K562 (cell line): ENCODE data around the gene KDM4C. TPM values are rescaled to one million over a fixed set of nuclear protein-coding genes. Genes with fewer than 3 reads are reported as not detected.

Source experiments
- ATAC-seq: fragments of 200-7000 bp; cut with Tn5 transposase; 3 replicates; pipeline ENCODE4 v1.9.1; 2020; ENCODE audit warnings: moderate library complexity
- BruUV-seq: library from RNA; stranded (reverse); fragments of 400-500 nt; replicated peaks from 2 replicates; lab custom pipeline; 2021; lab: Mats Ljungman, UMichigan
- CTCF ChIA-PET: fragments of 300-600 bp; formaldehyde crosslinking; extraction: SDS; loops from one replicate; lab custom pipeline; 2021; ENCODE audit warnings: low intra/inter-chr PET ratio; lab: Yijun Ruan, JAX
- POLR2A ChIA-PET: fragments of 300-600, 350-650 bp; sonication (Branson Sonifier 250); formaldehyde crosslinking; extraction: SDS; loops from one replicate; lab custom pipeline; 2021; ENCODE audit warnings: antibody characterized with exemption, inconsistent platforms; lab: Yijun Ruan, JAX
- DNase-seq, 4 experiments: peaks; one replicate each; pipeline versions ENCODE4 v3.0.0 to v3.0.0-alpha.2; 2011 to 2018; ENCODE audit warnings: low spot score in 3 of 4, mixed read lengths in 3 of 4; ENCODE audit errors: extremely low read depth in 1 of 4
- FAIRE-seq: peaks from 2 replicates; lab custom pipeline; 2011; peaks lifted over from hg19 to GRCh38; lab: Jason Lieb, UNC
- H2AFZ ChIP-seq: 2 replicates; pipeline ENCODE4 v1.6.0; 2011; ENCODE audit warnings: low read depth, low read length, control low read depth, inconsistent platforms
- H3K27ac ChIP-seq: fragments of 200-600 bp; 3 replicates; pipeline ENCODE4 v1.8.0; 2011; ENCODE audit warnings: low read depth, mild to moderate bottlenecking, control low read depth, inconsistent platforms, low read length, moderate library complexity, mixed read lengths; ENCODE audit errors: extremely low read depth
- H3K27me3 ChIP-seq, 2 experiments: fragments of 300-600 bp in 1 of 2; 2 replicates in 1 of 2; 3 replicates in 1 of 2; pipeline versions ENCODE4 v1.6.0 to v1.8.0; 2011; ENCODE audit warnings: inconsistent platforms in 2 of 2, low read length in 2 of 2, mild to moderate bottlenecking in 1 of 2, mixed read lengths in 1 of 2, moderate library complexity in 1 of 2; ENCODE audit not compliant: control insufficient read depth in 2 of 2, insufficient read depth in 2 of 2
- H3K36me3 ChIP-seq: fragments of 300-600 bp; 3 replicates; pipeline ENCODE4 v1.8.0; 2011; ENCODE audit warnings: mild to moderate bottlenecking, low read length, inconsistent platforms; ENCODE audit not compliant: control insufficient read depth, insufficient read depth
- H3K4me1 ChIP-seq, 2 experiments: fragments of 200-600 bp in 1 of 2; replicated peaks in 1 of 2; 2 replicates in 1 of 2; 3 replicates in 1 of 2; pipeline versions ENCODE4 v1.5.1 to v1.8.0; 2011; ENCODE audit warnings: inconsistent platforms in 2 of 2, low read length in 2 of 2, mild to moderate bottlenecking in 1 of 2, mixed read lengths in 1 of 2, moderate library complexity in 1 of 2; ENCODE audit not compliant: control insufficient read depth in 2 of 2, insufficient read depth in 2 of 2
- H3K4me2 ChIP-seq: 2 replicates; pipeline ENCODE4 v1.6.1; 2011; ENCODE audit warnings: low read length, control low read depth, inconsistent platforms, mixed read lengths; ENCODE audit not compliant: insufficient read depth
- H3K4me3 ChIP-seq: fragments of 200-600 bp; sonication (generic), shearing (Covaris generic); 2 replicates; pipeline ENCODE4 v1.5.1; 2016; ENCODE audit warnings: control low read depth, inconsistent platforms
- H3K79me2 ChIP-seq: fragments of 200-600 bp; 3 replicates; pipeline ENCODE4 v1.8.0; 2011; ENCODE audit warnings: low read length, inconsistent platforms; ENCODE audit not compliant: control insufficient read depth, insufficient read depth
- H3K9ac ChIP-seq, 2 experiments: 2 replicates each; pipeline versions ENCODE4 v1.6.0 to v1.6.1; 2011; ENCODE audit warnings: low read depth in 2 of 2, low read length in 2 of 2, control low read depth in 1 of 2, inconsistent platforms in 1 of 2, mild to moderate bottlenecking in 1 of 2, mixed read lengths in 1 of 2; ENCODE audit not compliant: insufficient read depth in 1 of 2
- H3K9me1 ChIP-seq: one replicate; pipeline ENCODE4 v1.6.0; 2011; ENCODE audit warnings: inconsistent platforms, mild to moderate bottlenecking, low read length, moderate library complexity; ENCODE audit not compliant: control insufficient read depth, insufficient read depth
- H3K9me3 ChIP-seq: replicated peaks from 2 replicates; pipeline ENCODE4 v1.5.1; 2011; ENCODE audit warnings: low read depth, low read length, inconsistent platforms; ENCODE audit not compliant: control insufficient read depth, insufficient read depth
- H4K20me1 ChIP-seq: replicated peaks from 2 replicates; pipeline ENCODE4 v1.6.1; 2011; ENCODE audit warnings: low read length, inconsistent platforms, mixed read lengths; ENCODE audit not compliant: control insufficient read depth, insufficient read depth
- BACH1 ChIP-seq: fragments of 200-800 bp; sonication (Bioruptor generic); IDR thresholded peaks from 2 replicates; pipeline ENCODE4 v1.6.1; 2016; ENCODE audit warnings: missing genetic modification characterization, missing compliant biosample characterization
- ILF3 ChIP-seq: fragments of 450-650 bp; IDR thresholded peaks from 2 replicates; pipeline ENCODE4 v1.6.1; 2018; ENCODE audit warnings: antibody characterized with exemption, mild to moderate bottlenecking, moderate library complexity, borderline replicate concordance
- RBM14 ChIP-seq: fragments of 200-400 bp; formaldehyde crosslinking; IDR thresholded peaks from 2 replicates; pipeline ENCODE4 v1.6.1; 2018; ENCODE audit warnings: low read depth, mild to moderate bottlenecking, low read length, moderate library complexity, borderline replicate concordance; ENCODE audit not compliant: insufficient read depth
- SAFB2 ChIP-seq: fragments of 200-400 bp; formaldehyde crosslinking; IDR thresholded peaks from 2 replicates; pipeline ENCODE4 v1.6.1; 2018; ENCODE audit warnings: borderline replicate concordance, low read length, low read depth, moderate library complexity; ENCODE audit not compliant: severe bottlenecking
- TFAP4 ChIP-seq: sonication (generic); formaldehyde crosslinking; IDR thresholded peaks from 2 replicates; pipeline ENCODE4 v1.8.0; 2022; ENCODE audit warnings: missing genetic modification reagents, mild to moderate bottlenecking, moderate library complexity, borderline replicate concordance
- TFE3 ChIP-seq: fragments of 450-650 bp; formaldehyde crosslinking; IDR thresholded peaks from 2 replicates; pipeline ENCODE4 v1.4.0; 2020; ENCODE audit warnings: mild to moderate bottlenecking, mixed read lengths
- ZHX1 ChIP-seq: fragments of 150-350 bp; conservative IDR thresholded peaks from 2 replicates; pipeline ENCODE4 v1.6.1; 2014; ENCODE audit warnings: low read length
- WGBS: fragments of 100-300 bp; shearing (Covaris generic); methylation state at CpG from one replicate; pipeline ENCODE4 v1.1.6; 2016; ENCODE audit warnings: low coverage, mixed read lengths; ENCODE audit not compliant: insufficient coverage; ENCODE audit errors: missing lambda C conversion rate; 5-methylcytosine and 5-hydroxymethylcytosine counted together
- in situ Hi-C: fragments of 300-500 bp; cut with MboI; formaldehyde crosslinking; loops from 4 replicates; pipeline ENCODE4 v1.15.0; 2018; ENCODE audit warnings: inconsistent platforms, mixed read lengths
- intact Hi-C: fragments of 100-400 bp; cut with micrococcal nuclease; formaldehyde crosslinking; loops from 2 replicates; pipeline ENCODE4 v1.14.2; 2022
- polyA plus RNA-seq, 8 experiments: library from polyadenylated mRNA; depleted of rRNA in 4 of 8; stranded (reverse) in 5 of 8; unstranded in 3 of 8; fragments of >200 nt; fragmentation: Nextera tagmentation in 2 of 8; fragmentation: Illumina TruSeq in 1 of 8; extraction: Ambion mirVana in 2 of 8; extraction: Trizol in 1 of 8; gene quantifications; 2 replicates each; pipeline versions ENCODE4 v1.2.1 to v1.2.3, GENCODE V29; 2011 to 2014; ENCODE audit warnings: inconsistent platforms in 1 of 8, missing spikeins in 1 of 8
- total RNA-seq, 7 experiments: library from RNA; depleted of rRNA in 6 of 7; stranded (reverse); fragments of >200 nt in 6 of 7; fragmentation: Illumina TruSeq in 2 of 7; extraction: Trizol in 2 of 7; gene quantifications; 2 replicates each; pipeline versions ENCODE4 v1.2.1 to v1.2.3, GENCODE V29; 2011 to 2021; ENCODE audit warnings: low replicate concordance in 1 of 7

Gene KDM4C
- total and polyA plus RNA-seq, 9 of the 15 experiments (the other 6 are each of a cell fraction or from before 2014, with no cell fraction given) = 5.4 to 17.0 (median 12.6) TPM

GRCh38 chr9:7195526-7195925 lies 437.8 kb downstream of the KDM4C start:
- ATAC-seq (no peak), DNase-seq (no peak), FAIRE-seq (no peak)
- Histone ChIP-seq H3K9me1 (no peaks in the 10 kb centered on the region), H3K9ac (no peak overlapping the region), H3K9me3 (no peaks in the 10 kb centered on the region), H3K27me3 (no peaks in the 10 kb centered on the region), H2AFZ (no peak overlapping the region), H3K27ac (no peak overlapping the region), H3K4me1 (no peaks in the 10 kb centered on the region), H3K4me3 (no peak overlapping the region), H3K79me2 (no peaks in the 10 kb centered on the region), H4K20me1 (no peaks in the 10 kb centered on the region), H3K4me2 (no peak overlapping the region), H3K36me3 (no peaks in the 10 kb centered on the region)
- intact Hi-C loops (no loop called here), in situ Hi-C loops (loop anchor here (25.0 kb wide), 1 partner anchor 283 kb away; no protein-coding TSS in a partner anchor)
- WGBS = 5% methylated on average over 2 of the region's 2 CpGs
- ChIA-PET CTCF (no interaction called here), POLR2A (no interaction called here)
- BruUV-seq = no TSS peak
- no peak for TF ChIP-seq TFAP4 (CRISPR knock-in tag)
- TF ChIP-seq ZHX1 = no peak
- TF ChIP-seq ILF3 = no peak
- no peak for TF ChIP-seq BACH1 (tag)
- TF ChIP-seq TFE3 (CRISPR knock-in tag) = no peak
- no peak for TF ChIP-seq SAFB2
- no peak for TF ChIP-seq RBM14
